Prostate gland (tissue), 2 donors: ENCODE data around the gene TSHZ3.

ENCODE experiments used
- CTCF ChIP-seq, 4 experiments: fragments of 200-600 bp in 2 of 4; fragments of 450-650 bp in 2 of 4; sonication (generic) in 2 of 4; IDR thresholded peaks; 1 replicate in 3 of 4; 2 replicates in 1 of 4; pipeline ENCODE4 v1.5.1; 2016 to 2019; ENCODE audit warnings: antibody characterized with exemption in 4 of 4, mild to moderate bottlenecking in 2 of 4, moderate library complexity in 2 of 4
- POLR2A ChIP-seq: fragments of 450-650 bp; IDR thresholded peaks from one replicate; pipeline ENCODE4 v1.6.1; 2016; ENCODE audit warnings: antibody characterized with exemption, mild to moderate bottlenecking

GRCh38 chr19:31339411-31339810 lies 9.8 kb downstream of the TSHZ3 start:
- TF ChIP-seq CTCF (IDR thresholded peaks at IDR 0.05) (no peak), POLR2A (no peak)
